Measurements from ENCODE around the gene ADGRL3.

Gene ADGRL3

DNA sequence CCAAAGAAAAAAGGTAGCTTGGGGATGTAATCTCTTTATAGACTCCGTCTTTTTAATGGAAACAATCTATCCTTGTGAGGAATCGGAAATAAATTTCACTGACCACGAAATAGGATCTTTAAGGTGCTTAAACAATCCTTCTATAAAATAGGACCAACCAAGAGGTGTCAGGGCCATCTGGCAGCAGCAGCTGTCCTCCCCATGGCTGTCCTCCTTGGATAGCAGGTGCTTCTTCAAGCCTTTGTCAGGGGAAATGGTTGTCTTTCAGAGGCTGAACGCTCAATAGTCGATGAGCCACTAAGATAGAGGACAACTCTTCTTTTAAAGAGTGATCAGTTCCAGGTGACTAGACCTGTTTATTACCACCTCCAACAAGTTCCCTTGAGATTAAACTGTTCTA, 231.0 kb downstream of the ADGRL3 start:
- no peak for DNase-seq

DNA sequence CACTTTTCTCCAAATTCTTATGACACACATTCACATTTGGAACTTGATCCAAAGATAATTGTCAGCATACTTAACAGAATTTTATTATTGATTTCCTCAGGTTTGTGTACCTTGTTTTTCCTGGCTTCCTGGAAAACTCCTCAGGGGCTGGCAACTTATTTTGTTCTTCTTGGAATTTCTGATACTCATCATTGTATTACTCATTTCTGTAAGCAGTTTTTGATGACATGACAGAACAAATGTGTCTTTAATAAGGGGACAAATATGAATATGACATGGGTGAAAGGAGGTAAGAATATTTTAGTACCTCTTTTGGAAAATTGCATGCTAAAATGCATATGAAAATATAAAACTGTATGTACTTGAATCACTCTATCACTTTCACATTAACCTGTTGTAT, 237.8 kb downstream of the ADGRL3 start:
- no peak for DNase-seq

DNA sequence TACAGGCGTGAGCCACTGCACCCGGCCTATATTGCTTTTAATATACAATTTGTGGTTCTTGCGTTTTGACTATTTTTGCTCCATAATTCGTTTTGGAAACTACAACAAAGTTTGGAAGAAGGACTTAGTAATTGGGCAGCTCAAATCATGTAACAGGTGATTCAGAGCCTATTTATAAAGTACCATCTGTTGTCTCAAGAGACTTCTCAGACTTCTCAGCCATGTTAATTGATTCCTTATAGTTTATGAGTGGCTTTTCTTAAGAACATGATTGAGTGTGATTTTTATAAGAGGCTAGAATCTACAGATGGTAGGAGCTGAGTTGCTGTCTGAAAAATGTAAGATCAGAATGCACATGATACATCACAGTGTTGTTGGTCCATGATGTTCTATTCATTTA, 240.2 kb downstream of the ADGRL3 start:
- DNase-seq = no peak

DNA sequence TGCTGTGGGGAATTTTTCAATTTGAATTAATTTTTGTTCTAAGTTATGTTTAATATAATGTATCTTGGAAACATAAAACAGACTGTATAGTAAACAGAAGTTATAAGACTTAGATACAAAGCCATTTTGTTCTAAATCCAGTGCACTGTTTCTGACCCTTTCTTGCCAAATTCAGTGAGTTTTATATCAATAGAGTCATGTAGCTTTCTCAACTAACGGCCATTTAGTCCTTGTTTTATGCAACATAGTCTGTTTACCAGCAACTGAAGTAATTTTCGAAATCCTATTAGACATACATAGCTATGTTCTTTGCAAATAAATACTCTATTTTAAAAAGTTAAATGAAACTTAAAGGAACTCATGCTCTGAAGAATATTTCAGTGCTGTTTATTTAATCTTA, 242.8 kb downstream of the ADGRL3 start:
- no peak for DNase-seq

DNA sequence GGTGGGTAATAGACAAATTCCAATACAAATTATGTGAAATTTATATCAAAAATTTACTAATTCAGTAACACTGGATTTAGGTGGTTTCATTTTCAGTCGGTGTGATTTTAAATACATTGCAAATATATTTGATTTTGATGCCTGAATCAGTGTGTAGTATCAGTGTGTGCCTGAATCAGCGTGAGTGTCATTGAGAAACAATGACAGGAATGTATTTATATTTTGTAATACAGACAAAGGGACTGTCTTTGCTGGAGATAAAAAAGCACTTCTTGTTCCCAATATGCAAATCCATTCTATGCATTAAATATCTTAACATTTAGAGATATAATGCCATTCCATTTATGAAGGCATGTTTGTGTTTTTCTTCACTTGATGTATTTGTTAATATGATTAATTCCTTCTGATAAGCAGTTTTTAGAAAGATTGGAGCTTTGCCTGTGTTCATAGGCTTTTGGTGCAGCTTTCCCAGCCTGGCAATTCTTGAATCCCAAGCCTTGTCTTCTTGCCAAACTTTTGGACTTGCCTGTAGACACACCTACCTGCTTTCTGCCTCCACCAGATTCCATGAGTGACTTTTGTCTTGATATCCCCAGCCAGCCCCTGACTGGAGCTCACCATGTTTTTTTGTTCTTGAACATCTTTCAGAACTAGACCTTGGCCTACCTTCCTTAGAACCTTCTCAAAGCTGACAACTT, 243.8 kb downstream of the ADGRL3 start:
- no peak for DNase-seq

DNA sequence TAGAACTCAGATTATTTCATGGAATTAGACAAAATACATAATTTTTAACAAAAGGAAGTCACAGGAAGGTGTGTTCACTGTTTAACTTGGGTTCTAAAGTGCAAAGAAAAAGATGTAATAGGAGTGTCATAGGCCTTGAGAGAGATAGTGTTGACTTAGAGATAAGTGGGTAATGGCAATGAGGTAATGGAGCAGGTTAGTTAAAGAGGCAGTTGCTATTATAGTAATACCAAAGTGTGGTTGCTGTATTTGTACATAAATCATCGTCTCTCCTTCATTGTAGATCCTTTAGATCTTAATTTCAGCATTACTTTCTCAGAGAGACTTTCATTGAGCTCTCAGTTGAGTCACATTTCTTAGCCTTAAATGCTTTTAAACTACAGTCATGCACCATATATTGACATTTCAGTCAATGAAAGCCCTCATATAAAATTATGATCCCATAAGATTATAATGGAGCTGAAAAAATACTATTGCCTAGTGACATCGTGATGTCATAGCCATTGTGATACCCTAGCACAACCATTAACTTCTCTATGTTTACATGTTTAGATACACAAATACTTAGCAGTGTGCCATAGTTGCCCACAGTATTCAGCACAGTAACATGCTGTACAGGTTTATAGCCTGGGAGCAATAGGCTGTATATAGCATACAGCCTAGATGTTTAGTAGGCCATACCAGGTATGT, 245.4 kb downstream of the ADGRL3 start:
- DNase-seq = no peak

DNA sequence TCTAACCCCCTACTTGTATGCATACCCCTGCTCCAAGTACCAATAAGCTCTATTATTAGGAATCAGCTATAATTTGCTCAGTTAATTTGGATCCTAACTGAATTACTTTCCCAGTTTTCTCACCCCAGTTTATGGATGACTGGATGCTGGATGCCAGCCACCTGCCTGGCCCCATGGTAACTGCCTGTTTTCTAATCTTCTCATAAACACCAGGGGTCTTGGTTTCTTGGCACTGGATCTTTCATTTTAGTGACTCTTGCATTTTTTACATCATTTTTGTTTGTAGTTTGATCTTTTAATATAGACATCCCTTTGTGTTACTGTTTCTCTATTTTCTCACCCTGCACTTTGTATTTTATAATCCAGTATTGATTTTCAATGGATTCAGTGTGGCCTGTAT, 246.8 kb downstream of the ADGRL3 start:
- DNase-seq = no peak

DNA sequence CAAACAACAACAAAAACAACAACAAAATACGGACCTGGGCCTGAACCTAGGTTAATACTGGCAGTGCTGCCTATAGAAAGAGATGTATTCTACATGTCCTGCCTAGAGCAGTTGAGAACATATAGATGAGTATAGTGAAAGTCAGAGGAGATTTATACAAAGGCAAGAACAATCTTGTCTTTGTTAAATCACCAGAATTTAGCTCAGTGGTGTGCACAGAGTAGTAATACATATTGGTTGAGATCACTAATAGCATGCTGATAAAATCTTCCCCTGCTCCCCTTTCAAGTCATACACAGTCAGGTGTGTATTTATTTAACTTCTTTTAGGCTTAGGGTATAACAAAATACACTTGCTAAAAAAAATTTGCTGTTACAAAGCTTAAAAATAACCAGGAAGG, 247.8 kb downstream of the ADGRL3 start:
- DNase-seq = no peak

DNA sequence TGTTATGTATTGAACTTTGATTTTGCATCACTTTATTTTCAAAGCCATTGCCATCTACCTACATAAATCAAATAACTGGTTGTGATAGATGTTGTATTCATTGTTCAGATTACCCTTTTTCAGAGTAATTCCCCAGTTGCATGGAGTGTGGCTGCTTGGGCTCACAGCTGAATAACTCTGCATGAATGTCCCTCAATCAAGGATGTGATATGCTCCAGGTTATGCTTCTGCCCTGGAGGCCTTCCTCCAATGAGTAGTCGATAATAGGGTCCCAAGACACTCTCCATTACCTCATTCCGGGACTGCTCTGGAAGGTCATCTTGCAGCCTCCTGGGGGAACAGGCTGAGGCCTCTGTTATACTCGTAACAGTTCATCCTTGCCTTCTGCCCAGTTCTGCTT, 251.8 kb downstream of the ADGRL3 start:
- DNase-seq = no peak

DNA sequence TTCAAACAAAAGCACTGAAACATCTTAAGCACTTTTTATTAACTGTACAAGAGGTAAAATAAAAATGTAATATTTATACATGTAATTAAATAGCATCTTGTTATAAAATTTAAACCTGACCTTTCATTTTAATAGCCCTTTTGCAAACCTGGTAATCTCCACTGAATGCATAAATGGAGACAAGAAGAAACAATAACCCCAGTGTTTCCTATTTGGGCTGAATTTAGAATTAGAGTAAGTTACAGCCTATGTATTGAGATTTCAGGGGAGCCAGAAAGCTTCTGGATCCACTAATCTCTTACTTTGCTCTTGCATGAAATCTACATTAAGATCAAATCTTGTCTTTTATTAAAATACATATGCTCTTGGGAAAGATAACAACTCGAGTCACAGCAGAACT, 261.8 kb downstream of the ADGRL3 start:
- no peak for DNase-seq

DNA sequence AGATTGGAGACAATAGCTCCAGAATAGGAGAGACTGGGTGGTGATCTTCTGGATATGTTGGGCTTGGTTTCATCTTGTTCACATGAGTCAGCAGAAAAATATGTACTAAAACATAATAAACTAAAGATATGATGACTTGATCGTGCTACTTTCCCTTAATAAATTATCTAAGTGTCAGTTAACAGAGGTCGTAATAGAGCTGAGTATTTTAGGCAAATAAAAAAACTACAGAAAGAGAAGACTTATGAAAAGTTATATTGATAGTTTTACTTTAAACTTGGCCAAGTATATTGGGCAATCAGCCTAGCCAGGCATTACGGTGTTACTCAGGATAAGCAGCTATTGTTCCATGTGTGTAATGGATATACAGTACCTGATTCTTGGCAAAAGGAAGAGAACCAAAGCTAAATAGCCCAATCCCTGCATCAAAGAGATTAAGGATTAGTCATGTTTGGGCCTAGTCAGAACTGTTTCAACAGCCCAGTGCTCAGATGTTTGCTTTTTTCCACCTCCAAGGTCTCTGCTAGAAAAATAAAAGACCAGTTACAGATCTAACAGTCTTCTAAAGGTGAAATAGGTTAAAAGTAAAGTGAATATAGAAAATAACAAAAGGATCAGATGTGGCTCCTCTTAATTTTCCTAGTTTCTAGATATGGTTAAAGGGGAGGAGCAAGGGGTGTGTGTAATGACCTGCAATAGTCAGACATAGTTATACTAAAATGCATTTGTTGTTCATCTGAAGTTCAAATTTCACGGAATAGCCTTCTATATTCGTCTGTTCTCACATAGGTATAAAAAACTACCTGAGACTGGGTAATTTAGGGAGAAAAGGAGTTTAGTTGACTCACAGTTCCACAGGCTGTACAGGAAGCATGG, 262.6 kb downstream of the ADGRL3 start:
- no peak for DNase-seq

DNA sequence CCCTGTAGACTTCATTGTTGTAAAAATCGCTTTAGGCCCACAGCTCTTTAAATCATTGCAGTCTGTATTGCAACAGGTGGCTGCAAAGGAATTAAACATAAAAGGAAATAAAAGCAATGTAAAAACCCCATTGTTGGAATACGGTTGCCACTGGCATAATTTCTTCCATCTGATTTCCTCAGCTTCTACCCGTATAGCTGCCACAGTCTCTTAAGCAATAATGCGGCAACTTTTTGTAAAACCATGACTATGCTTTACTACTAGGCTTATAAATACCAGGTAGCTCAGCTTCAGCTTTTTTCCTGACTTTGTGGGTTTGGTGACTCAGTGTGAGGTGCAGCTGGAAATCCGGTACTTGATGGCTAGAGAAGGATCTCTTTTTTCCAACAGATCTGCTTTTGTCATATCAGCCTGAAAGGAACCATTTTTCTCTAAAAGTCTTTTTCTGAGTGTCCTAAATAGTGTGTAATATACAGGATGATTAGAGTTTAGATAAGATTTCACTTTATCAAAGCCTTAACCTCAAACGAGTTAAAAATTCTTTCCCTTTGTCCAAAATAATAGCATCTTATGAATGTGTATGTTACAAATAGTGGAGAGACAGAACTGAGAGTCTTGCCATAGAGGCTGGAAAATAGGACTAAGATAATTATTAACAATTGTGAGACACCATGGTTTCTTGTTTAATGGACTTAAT, 268.0 kb downstream of the ADGRL3 start:
- no peak for DNase-seq

DNA sequence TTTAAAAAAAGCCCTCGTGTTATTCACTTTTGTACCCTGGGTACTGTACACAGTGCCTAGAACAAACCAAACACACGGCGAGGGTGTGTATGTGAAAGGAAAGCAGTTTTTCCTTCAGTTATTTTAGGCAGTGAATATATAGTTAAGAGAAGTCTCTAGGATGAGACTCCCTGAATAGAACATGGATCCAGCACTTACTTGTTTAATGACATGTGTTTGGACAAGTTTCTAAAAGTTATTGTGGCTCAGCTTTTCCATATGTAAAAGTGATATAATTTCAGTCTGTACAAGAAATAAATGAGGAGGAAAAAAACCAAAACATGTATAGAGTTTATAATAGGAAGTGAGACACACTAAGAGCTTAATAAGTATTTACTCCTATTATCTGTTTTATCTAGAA, 273.2 kb downstream of the ADGRL3 start:
- no peak for DNase-seq

DNA sequence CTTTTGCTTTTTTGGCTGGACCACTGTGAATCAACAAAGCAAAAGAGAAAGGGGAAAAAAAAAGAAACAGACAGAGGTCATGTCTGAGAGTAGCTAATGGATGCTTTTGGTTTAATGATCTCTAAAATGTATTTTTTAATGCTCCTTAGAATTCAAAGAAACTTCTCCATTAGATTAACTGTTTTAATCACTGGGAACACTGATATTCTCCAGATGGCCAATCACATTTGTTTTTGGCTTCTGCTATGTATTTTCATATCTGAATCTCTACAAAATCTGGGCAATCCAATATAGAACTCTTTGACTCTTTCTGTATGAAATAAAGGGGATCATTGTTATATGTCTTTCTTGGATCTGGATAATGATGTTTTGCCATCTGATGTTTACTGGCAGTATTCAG, 278.2 kb downstream of the ADGRL3 start:
- no peak for DNase-seq

DNA sequence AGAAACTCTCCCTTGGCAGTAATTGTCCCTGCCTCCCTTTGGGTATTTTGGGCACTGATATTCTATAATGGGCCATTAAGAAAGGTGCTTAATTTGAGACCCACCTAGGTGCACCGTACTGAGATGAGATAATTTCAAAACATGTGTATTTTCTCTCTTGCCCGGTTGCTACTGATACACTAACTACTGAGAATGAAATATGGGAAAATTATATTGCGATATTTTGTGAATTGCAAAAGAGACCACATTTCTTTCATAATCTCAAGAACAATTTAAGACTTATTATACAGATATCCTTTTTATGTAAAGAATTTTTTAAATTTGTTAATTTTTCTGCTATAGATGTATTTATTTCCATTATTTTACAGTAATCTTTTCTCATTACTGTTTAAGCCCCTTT, 284.9 kb downstream of the ADGRL3 start:
- no peak for DNase-seq

DNA sequence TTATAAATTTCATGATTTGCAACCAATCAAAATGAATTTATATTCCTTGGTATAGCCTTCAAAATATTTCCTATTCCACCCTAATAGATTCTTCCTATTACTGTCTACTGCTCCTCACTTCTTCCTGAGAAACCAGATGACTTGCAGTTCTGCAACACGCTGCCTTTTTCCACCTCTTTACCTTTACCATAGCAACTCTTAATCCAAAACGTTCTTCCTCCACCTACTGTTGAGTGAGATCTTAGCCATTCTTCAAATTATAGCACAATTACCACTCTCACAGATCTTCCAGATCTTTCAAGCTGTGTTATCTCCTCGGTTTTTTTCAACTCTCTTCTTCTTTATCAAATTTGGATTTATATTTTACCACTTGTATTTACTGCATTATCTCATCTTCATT, 289.8 kb downstream of the ADGRL3 start:
- no peak for DNase-seq

DNA sequence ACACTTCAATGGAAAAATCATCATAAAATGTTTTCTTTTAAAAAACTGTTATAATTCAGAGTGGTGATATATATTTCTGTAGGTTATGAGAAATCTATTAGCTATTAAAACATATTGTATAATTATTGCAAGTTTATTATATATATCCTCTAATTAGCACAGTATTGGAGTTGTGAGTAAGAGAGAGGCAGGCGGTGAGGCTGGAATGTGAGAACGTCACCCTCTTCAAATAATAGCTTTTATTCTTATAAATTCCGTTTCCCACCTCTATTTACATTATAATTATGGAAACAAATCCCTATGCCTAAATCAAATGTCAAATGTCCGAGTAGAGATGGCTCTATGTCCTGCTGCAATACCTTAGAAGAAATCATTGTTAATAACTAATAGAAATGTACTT, 292.9 kb downstream of the ADGRL3 start:
- DNase-seq = no peak

DNA sequence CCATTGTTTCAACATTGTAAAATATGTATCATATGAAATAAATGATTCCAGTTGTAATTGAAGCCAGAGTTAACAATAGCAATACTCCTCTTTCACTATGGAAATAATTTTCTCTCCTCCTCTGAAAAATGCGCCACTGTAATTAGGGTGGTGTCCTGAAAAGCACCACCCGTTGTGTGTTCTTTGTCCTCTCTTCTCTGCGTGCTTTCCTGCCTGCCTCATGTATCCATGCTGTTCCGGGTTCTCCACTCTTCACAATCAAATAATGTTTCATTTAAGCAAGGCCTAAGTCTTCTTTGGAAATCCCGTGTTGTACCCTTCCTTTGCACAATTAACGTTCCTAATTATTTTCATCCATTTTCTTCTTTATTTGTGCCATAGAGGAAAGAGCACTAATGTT, 293.3 kb downstream of the ADGRL3 start:
- no peak for DNase-seq

DNA sequence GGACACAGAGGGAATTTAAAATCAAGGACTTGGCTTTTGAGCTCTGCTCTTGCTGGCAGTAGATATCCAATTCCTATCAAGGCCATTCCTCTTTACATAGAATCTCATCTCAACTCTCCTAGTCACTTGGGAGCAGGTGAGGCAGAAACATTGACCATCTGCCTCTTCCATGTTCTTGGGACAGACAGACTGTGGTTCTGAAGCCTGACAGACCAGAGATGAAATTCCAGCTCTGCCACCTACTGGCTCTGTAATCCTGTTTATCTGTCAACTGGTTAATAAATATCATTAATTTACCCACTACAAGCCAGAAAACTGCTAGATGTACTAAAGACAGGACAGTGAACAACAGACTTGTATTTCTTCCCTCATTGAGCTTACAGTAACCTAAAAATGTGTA, 300.8 kb downstream of the ADGRL3 start:
- no peak for DNase-seq

DNA sequence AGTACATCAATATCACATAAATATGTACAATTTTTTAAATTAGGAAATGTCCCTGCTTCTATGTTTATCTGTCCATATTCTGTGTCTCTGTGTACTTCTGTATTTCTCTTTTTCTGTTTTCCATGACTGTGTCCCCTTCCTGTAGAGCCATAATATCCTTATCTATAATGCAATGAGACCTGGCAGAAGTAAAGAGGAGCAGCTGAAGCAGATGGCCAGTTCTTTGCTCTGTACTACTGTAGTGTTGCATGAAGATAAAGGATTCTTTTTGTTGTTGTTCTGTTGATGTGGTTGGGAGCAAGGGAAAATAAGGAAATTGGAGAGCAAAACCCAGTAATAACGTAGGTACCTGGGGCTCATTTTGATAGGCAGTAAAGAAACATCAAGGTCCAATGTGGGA, 301.7 kb downstream of the ADGRL3 start:
- no peak for DNase-seq

DNA sequence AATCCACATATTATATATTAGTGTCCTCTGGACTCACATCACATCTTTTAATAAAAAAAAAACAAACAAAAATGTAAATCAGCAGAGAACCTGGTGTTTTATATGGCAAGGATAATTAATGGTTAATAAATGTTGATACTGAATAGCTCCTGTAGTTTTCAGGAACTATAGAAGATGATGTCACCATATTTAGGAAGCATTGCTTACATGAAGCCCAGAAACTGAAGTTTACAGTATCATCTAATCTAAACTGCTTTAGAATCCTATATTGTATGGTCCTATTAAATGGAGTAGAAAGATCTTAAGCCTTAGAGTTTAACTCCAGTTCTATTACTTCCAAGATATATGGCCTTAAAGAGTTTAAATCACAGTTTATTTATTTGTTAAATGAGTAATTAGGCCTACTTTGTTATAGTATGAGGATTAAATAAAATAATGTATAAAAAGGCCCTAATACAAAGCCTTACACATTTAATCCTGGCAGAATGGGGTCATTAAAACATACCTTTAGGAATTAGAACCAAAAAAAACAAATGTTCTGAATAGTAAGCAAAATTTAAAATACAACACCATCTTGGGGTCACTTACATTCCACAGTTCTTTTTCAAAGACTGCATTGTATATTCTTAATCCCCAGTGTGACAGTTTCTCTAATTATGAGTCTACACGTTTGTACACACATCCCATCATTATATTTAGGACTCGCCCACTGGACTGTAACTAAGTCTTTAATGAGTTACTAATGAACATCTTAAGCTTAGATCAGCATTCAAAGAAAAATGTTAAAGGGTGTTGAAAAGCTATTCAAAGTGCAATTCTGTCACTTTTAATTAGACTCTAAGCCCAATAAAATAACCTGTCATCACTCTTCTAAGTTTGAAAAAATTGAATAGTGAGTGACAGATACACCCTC, 305.9 kb downstream of the ADGRL3 start:
- DNase-seq = no peak

DNA sequence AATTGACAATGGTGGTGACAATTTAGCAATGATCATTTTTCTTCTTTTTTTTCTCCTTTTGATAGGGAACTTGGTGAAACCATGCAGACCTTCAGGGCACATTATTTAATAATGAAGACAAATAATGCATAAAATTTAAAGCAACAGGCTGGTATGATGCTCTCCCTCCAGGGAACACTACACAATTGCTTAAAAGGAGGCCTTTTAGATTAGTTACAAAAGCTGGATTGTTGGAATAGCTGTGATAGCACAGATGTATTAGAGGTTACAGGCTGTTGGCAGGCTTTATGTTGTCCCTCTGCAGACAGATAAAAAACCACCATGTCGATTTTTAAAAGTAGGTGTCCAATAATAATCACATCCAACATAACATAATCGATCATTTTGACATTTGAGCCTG, 307.0 kb downstream of the ADGRL3 start:
- DNase-seq = no peak
